Muscle of arm (tissue), 12 donors: Measurements from ENCODE around the gene SLC37A4. TPM values are rescaled to one million over a fixed set of nuclear protein-coding genes. Genes with fewer than 3 reads are reported as not detected.
"Not testable (repeated sequence)": the region's sequence is repeated elsewhere in the genome, so short reads cannot be mapped to it uniquely, and the experiment has no call there.

Experiments
- DNase-seq: peaks from one replicate; pipeline ENCODE4 v3.0.0-alpha.2; 2013
- polyA plus RNA-seq, 12 donors: library from polyadenylated mRNA; unstranded; fragments of 120-200 nt; gene quantifications; one replicate each; pipeline ENCODE4 v1.2.1, GENCODE V29; 2013; ENCODE audit not compliant: insufficient read length in 12 of 12

SLC37A4 gene
- polyA plus RNA-seq, 12 donors: 9.3 to 30.8 (median 10.5) TPM; not detected in 1

DNA sequence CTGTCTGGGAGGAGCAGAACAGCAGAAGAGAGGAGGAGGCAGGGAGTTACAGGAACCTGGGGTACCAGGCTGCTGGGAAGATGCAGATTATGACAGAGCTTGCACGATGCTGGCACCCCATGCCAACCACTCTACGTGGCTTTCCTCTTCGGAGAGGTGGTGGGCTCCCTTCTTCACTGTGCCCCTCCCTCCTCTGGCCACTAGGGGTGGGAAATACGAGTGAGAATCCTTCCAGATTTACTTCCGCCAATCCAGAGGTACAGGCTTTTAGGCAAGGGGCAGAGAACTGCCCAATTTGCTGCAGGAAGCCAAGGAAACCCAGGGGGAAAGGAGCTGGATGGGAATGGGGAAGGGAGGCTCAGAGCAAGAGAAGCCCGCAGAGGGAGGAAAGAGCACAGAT, 14.0 kb upstream of the SLC37A4 start:
- no peak for DNase-seq

DNA sequence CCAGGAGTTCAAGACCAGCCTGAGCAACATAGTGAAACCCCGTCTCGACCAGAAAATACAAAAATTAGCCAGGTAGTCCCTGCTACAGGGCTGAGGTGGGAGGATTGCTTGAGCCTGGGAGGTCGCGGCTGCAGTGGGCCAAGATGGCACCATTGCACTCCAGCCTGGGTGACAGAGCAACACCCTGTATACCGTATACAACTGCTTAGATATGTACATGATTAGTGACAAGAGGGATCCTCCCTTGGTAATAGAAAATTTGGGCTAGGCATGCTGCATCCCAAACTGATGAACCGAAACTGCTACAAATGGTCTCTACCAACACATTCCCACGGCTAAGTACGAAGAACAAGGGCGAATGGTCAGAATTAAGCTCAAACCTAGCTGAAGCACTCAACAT, 12.2 kb upstream of the SLC37A4 start:
- DNase-seq: no peak

DNA sequence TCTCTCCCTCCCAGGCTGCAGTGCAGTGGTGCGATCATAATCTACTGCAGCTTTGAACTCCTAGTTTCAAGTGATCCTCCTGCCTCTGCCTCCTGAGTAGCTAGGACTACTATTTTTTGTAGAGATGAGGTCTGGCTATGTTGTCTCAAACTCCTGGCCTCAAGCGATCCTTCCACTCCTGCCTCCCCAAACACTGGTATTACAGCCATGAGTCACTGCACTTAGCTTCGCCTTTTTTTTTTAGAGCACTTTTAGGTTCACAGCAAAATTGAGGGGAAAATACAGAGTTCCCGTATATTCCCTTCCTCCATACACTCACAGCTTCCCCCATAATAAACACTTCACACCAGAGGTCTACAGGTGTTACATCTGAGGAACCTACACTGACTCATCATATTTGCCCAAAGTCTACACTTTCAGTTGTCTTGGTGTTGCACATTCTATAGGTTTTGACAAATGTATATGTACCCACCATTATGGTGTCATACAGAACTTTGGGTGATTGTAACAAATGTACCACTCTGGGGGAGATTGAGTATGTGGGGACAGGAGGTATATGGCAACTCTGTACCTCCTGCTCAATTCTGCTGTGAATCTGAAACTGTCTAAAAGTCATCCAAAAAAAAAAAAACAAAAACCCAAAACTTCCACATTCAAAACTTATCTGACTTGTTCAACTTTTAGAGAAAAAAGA, 11.3 kb upstream of the SLC37A4 start:
- no peak for DNase-seq

DNA sequence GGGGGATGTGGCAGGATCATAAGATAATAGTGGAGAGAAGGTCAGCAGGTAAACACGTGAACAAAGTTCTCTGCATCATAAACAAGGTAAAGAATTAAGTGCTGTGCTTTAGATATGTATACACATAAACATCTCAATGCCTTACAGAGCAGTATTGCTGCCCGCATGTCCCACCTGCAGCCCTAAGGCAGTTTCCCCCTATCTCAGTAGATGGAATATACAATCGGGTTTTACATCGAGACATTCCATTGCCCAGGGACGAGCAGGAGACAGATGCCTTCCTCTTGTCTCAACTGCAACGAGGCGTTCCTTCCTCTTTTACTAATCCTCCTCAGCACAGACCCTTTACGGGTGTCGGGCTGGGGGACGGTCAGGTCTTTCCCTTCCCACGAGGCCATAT, 8.8 kb upstream of the SLC37A4 start:
- DNase-seq: not testable (repeated sequence)

DNA sequence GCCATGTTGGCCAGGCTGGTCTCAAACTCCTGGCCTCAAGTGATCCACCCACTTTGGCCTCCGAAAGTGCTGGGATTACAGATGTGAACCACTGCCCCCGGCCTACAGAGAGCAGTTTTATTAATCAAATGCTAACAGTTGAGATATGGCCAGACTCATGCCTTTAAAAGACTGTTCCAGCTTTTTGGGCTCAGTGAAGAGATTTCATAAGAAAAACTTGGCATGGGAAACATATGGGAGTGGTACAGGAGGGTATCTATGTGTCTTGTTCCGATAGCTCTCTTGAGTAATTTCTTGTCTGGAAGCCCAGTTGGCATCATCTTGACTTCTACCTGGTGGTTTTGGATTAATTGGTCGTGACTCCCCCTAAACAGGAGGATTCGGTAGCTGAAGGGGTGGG, 8.2 kb upstream of the SLC37A4 start:
- DNase-seq: no peak

DNA sequence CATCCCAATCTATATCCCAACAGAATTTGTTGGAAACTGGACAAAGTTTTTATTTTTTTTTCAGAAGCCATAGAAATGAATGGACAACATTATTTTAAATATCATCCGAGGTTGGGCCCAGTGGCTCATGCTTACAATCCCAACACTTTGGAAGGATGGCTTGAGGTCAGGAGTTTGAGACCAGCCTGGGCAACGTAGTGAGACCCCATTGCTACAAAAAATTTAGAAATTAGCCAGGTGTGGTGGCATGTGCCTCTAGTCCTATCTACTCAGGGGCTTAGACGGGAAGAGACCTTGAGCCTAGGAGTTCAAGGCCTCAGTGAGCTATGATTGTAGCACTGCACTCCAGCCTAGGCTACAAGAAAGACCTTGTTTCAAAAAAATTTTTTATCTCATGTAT, 4.1 kb upstream of the SLC37A4 start:
- DNase-seq: no peak

DNA sequence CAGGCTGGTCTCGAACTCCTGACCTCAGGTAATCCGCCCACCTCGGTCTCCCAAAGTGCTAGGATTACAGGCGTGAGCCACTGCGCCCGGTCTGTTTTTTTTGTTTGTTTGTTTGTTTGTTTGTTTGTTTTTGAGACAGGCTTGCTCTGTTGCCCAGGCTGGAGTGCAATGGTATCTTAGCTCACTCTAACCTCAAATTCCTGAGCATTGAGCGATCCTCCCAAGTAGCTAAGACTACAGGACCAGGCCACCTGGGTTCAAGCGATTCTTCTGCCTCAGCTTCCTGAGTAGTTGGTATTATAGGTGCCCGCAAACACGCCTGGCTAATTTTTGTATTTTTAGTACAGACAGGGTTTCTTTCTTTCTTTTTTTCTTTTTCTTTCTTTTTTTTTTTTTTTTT, 2.7 kb upstream of the SLC37A4 start:
- DNase-seq: not testable (repeated sequence)

DNA sequence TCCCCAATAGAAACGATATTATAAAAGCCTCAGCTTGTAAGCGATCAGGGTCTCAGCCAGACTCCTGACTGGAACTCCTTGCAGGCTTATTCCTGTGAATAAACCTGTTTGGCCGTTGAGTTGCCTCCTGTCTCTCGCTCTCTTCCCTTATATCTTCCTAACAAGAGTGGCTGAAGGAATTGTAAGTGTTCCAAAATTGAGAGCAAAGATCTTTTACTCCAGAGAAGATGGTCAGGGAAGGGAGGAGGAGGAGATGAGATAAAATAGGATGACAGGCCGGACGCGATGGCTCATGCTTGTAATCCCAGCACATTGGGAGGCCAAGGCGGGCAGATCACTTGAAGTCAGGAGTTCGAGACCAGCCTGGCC, 1.2 kb upstream of the SLC37A4 start:
- DNase-seq: no peak

DNA sequence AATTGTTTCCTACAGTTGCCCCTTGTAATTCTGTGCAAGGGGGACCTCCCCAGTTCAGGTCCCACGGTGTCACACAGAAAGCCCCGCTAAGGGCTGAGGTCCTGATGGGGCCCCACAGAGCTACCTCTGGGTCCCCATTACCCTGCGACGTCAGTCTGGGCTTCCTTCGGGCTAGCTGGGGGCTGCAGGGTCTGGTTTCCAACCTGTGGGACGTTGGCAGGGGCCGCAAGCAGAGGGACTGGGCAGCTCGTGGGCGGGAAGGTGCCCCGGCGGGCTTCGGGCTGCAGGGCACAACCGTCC, 698 bp downstream of the SLC37A4 start:
- DNase-seq: no peak

DNA sequence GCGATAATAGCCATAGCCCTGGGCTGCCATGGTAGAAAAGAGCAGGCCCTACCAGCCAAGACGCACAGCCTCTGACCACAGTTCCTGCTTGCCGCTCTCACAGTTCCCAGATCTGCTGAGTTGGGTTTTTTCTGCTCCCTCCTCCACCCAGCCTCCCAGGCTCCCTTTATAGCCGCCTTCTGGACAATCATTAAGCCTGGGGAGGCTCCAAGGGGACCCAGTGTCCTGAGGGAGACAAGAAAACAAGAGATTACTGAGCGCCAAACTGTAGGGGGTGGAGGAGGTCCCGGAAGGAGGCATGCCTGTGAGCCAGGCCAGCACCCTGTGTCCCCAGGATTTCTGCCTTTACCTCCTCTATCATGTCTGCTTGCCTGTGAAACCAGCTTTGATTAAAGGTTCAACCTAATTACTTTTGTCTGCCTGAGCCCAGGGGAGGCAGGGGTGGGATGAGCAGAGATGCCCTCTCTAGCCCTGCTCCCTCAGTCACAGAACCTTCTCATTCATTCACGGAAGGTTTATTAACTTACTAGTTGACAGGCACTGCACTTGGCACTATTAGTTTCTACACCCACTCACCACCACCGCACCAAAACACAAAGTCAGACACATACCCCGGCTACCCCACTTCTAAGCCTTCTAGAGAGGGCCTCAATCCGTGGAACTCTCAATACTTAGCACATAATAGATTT, 1.2 kb downstream of the SLC37A4 start:
- no peak for DNase-seq

DNA sequence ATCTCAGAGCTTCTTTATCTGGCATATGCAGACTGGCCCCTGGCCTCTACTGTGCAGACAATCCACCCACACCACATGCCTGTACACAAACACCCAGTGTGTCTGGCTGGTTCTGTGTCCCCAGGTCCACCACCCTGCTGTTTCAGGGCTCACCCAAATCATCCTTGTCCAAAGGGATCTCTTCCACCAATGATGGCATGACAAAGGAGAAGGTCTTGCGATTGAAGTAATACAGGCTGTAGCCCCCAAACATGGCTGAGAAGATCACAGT, 1.7 kb downstream of the SLC37A4 start:
- no peak for DNase-seq

DNA sequence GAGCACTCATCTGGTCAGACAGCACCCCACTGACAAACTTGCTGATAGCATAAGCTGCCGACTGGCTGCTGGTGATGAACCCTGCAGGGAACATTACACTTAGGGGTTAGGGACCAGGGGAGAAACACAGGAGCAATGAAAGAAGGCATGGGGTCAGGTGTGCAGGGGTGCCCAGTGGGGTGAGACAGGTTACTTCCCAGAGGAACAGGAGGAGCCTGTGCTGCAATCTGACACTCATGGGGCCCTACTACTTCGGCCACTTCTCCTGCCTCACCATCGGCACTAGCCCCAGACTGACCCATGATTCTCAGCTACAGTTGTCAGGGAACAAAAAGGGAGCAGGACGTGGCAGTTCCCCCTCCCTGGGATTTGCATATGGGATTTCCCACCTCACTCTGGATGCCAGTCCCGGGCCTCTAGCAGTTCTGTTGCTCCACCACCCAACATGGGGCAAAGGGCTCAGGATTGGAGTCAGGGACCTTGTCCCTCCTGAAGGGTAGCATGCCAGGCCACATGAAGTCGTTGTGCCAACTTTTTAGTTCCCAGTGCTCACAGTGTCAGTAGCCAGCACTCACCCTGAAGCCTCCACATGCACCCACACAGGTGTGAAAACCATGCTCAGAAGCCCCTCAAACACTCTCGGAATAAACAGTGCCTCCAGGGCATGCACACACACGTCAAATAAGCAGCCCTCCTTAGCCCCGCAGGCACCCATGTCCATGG, 2.2 kb downstream of the SLC37A4 start:
- no peak for DNase-seq

DNA sequence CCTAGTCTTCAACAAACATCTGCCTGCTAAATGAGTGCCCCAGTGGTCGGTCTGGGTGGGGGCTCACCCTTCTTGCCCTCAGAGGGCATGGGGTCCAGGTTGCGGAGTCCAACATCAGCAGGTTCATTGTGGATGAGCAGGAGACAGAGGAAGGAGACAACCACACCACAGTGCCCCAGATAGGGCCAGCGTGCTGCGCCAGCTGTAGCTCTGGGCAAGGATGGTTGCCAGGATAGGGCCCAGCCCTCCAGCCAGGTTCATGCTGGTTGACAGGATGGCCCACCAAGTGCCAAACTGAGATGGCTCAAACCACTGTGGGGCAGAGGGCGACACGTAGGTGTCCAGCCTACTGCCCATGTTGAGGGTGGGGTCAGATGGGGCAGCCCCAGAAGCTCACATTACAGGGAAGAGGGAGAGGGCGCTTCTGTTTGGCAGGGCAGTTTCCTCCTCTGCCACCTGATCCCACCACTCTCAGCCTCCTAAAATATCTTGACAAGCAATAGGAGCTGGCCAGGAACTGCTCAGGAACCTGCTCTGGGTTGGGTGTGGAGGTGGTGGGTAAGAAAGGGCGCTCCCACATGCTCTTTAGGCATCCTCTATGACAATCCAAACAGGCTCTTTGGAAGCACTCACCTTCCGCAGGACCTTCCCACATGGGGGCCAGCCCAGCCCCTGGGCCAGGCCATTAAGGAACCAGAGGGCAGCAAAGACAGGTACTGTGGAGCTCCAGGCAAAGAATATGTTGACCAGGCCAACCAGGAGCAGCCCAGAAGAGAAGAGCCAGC, 2.9 kb downstream of the SLC37A4 start:
- no peak for DNase-seq

DNA sequence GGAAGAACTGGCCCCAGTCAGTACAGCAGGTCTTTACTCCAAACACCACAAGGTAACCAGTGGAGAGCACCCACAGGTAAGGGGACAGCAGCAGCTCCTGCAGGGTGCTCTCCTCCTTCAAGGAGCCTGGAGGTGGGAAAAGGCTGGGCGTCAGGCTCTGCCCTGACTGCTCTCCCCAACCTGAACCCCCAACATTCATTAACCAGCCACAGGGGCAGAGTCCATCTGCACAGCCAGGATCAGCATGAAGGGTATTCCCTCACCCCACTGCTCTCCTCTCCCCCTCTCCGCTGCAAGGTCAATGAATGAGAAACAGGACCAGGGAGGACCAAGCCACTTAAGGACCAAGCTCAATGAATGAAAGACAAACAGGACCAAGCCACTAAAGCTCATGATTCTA, 3.7 kb downstream of the SLC37A4 start:
- DNase-seq: no peak

DNA sequence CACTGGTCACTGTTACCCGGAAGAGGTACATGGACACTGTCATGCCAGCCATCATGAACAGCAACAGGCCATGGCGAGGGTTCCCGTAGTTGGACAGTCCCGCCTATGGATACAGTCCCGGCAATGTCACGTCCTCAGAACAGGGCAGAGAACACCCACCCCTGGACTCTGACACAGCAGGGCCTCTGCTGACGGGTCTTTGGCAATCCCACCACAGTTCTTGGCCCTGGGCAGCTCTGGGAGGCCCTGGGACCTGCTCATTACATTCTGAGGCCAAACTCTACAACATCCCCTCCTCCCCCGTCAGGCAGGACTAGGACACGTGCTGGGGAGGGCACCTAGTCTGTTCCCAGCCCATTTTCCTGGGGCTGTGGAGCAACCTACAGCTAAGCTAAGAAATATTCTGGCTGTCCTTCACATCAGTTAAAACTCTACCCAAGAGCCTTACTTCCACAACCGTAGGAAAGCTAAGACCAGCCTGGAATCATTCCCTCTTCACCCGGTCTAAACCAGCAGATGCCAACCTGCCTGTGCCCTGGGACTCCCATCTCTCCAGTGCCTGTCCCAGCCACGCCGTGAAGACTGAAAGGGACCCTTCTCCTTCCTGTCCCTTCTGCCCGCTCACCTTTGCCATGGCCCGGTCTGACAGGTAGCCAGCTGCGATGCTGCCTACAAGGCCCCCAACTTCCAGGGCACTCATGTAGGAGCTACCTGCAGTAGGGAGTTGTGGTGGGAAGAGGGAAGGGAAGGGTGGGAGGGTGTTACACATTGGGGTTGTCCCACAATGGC, 4.5 kb downstream of the SLC37A4 start:
- DNase-seq: no peak

DNA sequence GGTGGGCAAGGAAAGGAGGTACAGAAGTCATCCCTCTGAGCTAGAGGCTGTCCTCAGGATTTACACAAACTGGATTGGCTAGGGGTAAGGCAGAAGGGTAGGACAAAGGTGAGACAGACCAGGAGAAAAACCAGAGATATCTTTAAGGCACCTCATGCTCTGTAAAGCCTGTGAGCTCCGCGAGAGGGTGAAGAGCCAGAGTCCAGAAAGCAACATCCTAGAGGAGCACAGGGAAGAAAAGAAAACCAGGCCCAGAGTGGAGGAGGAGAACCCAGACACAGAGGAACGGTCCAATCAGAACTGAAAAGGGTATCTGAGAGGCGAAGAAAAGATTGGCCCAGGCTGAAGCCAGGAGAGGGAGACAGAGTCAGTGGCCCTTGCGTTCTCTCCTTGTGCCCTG, 5.1 kb downstream of the SLC37A4 start:
- DNase-seq: no peak

DNA sequence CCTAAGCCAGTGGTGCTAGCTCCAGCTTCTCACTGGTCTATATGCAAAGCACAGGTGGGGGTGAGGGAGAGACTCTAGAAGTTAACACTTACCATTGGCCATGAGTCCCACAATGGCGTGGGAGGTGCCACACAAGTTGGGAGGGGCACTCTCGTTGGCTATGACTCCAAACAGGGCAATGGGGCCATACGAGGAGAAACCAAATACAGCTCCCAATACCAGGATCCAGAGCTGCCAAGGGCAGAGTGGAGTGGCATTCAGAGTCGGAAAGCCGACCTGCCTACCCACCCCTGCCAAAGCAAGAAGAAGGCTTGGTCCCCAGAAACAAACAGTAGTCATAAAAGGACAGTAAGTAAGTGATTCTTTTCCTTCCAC, 5.6 kb downstream of the SLC37A4 start:
- no peak for DNase-seq

DNA sequence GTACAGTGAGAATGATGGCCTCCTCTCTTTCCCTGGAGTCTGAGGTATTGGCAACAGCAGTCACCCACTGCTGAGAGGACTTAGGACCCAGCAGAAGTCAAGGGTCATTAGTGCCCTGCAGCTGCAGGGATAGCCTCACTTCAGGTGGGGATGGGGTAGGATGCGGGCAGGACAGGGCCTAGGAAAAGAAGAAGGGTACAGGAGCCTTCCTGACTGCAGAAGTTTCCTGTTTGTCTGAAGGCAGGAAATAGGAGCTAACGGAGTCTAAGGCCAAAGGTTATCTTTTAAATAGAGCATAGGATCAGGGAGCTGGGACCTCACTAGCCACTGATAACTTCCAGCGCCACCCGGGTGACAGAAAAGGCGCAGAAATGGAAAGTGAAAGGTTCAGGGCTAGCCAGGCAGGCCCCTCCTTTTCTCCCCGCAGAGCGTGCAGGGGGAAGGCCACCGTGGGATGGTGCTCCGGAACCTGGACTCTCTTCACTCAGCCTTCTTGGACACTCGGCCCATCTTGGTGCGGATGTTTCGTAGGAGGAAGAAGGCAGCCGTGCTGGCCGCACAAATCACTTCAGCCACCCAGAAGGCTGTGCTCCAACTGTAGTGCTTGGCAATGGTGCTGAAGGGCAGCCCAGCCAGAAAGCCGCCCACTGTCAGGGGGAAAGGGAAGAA, 6.1 kb downstream of the SLC37A4 start:
- DNase-seq: no peak

DNA sequence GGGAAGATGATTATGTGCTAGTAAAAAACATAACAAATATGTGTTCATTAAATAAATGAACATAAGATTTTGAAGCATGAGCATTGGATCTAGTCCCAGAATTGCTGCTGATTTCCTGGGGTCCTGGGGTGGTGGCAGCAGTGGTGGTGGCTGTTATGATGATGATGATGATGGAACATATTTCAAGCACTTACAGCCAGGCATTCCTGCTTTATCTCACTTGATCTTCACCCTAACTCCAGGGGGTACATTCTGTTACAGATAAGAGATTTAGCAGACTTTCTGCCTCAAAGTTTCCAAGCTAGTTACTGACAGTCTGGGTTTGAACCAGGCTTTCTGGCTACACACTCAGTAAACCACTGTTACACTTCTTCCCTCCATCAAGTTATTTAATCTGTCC, 6.9 kb downstream of the SLC37A4 start:
- no peak for DNase-seq

DNA sequence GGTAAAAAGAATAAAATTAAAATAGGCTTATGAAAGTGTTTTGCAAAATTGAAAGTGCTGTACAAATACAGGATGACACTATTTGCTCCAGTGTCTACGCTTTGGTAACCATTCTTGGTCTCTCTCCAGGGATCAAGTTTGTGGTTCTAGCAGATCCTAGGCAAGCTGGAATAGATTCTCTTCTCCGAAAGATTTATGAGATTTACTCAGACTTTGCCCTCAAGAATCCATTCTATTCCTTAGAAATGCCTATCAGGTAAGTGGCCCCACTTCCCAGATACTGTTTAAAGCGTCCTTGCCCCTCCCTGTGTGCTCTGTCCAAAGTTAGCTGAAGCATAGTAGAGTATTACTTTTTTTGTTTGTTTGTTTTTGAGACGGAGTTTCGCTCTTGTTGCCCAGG, 9.0 kb downstream of the SLC37A4 start:
- DNase-seq: no peak

DNA sequence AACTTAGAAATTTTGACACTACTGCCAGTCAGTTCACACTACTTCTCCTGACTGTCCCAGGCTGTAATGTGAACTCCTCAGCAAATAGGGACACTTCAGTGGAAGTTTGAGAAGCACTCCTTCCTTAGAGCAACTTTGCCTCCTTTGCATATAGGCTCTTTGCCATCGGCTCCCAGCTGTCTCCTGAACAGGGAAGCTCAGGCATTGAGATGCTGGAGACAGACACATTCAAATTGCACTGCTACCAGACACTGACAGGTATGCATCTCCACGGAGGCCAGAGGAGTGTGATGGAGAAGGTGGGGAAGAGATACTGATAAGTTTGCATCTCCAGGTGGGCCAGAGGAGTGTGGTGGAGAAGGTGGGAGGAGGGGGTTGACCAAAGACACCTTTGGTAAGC, 10.7 kb downstream of the SLC37A4 start:
- DNase-seq: no peak
